Astrocyte (in vitro differentiated cells and primary cell): Measurements from ENCODE around the gene TMEM120B.

Experiments
- EZH2 ChIP-seq: IDR thresholded peaks from 2 replicates; pipeline ENCODE4 v1.6.1; 2012; ENCODE audit warnings: mild to moderate bottlenecking, low read length, inconsistent platforms; ENCODE audit not compliant: insufficient read depth
- TF ChIP-seq, protein P1 (sequence below): IDR thresholded peaks from 2 replicates; pipeline ENCODE4 v1.5.1; 2011; ENCODE audit warnings: low read depth, mild to moderate bottlenecking, inconsistent platforms, low read length, moderate library complexity; ENCODE audit not compliant: insufficient read depth

DNA sequence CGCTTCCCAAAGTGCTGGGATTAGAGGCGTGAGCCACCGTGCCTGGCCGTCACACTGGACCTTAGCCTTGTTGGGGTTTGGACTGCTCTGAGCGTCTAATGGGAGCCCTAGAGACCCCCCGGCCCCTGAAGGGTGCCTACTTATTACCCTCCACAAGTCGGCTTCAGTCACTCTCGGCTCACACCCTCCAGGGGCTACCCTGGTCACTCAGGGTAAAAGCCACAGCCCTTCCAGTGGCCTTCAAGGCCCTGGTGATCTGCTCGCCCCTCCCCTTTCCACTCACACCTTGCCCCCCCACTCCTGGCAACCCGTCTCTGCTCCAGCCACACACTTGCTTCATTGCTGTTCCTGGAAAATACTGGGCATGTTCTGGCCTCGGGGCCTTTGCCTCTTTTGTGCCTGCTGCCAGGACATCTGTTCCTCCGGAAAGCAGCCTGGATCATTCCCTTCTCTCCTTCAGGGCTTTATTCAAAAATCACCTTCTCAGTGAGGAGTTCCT, 39.5 kb upstream of the TMEM120B start:
- TF ChIP-seq, protein P1, sequence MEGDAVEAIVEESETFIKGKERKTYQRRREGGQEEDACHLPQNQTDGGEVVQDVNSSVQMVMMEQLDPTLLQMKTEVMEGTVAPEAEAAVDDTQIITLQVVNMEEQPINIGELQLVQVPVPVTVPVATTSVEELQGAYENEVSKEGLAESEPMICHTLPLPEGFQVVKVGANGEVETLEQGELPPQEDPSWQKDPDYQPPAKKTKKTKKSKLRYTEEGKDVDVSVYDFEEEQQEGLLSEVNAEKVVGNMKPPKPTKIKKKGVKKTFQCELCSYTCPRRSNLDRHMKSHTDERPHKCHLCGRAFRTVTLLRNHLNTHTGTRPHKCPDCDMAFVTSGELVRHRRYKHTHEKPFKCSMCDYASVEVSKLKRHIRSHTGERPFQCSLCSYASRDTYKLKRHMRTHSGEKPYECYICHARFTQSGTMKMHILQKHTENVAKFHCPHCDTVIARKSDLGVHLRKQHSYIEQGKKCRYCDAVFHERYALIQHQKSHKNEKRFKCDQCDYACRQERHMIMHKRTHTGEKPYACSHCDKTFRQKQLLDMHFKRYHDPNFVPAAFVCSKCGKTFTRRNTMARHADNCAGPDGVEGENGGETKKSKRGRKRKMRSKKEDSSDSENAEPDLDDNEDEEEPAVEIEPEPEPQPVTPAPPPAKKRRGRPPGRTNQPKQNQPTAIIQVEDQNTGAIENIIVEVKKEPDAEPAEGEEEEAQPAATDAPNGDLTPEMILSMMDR = no peak
- TF ChIP-seq EZH2 = no peak
